Activated CD4-positive, alpha-beta memory T cell treated with anti-CD3 and anti-CD28 coated beads for 36 hours (primary cell): ENCODE data around the gene SMG6. TPM values are rescaled to one million over a fixed set of nuclear protein-coding genes. Genes with fewer than 3 reads are reported as not detected.
"Not testable (repeated sequence)": the region's sequence is repeated elsewhere in the genome, so short reads cannot be mapped to it uniquely, and the experiment has no call there.

Experiments used
- CTCF ChIA-PET: fragments of 350-600 bp; sonication (Branson Sonifier 250); formaldehyde crosslinking; loops from one replicate; lab custom pipeline; 2021; ENCODE audit warnings: antibody characterized with exemption, inconsistent platforms; lab: Charles Lee
- POLR2A ChIA-PET: fragments of 350-600 bp; sonication (Branson Sonifier 250); formaldehyde crosslinking; loops from one replicate; lab custom pipeline; 2021; ENCODE audit warnings: antibody characterized with exemption; lab: Charles Lee
- DNase-seq: peaks from one replicate; pipeline ENCODE4 v3.0.0-alpha.2; 2020
- H3K27ac Mint-ChIP-seq: one replicate; pipeline ENCODE4 v1.8.0; 2021; ENCODE audit warnings: mixed read lengths
- H3K27me3 Mint-ChIP-seq: one replicate; pipeline ENCODE4 v1.8.0; 2021; ENCODE audit warnings: mixed read lengths
- H3K36me3 Mint-ChIP-seq: one replicate; pipeline ENCODE4 v1.8.0; 2021; ENCODE audit warnings: mixed read lengths
- H3K4me1 Mint-ChIP-seq: one replicate; pipeline ENCODE4 v1.8.0; 2021; ENCODE audit warnings: low read depth, mixed read lengths
- H3K4me3 Mint-ChIP-seq: one replicate; pipeline ENCODE4 v1.8.0; 2021; ENCODE audit warnings: mild to moderate bottlenecking, mixed read lengths
- H3K9me3 Mint-ChIP-seq: one replicate; pipeline ENCODE4 v1.8.0; 2021; ENCODE audit warnings: mixed read lengths
- intact Hi-C: fragments of 100-400 bp; cut with micrococcal nuclease; formaldehyde crosslinking; loops from one replicate; pipeline ENCODE4 v1.15.1; 2023
- total RNA-seq, 2 experiments: library from RNA; stranded (reverse); gene quantifications; one replicate each; pipeline ENCODE4 v1.2.3, GENCODE V29; 2021

SMG6 gene
- total RNA-seq, 2 experiments from 2014 or later, result 17.2 to 20.3 TPM

DNA sequence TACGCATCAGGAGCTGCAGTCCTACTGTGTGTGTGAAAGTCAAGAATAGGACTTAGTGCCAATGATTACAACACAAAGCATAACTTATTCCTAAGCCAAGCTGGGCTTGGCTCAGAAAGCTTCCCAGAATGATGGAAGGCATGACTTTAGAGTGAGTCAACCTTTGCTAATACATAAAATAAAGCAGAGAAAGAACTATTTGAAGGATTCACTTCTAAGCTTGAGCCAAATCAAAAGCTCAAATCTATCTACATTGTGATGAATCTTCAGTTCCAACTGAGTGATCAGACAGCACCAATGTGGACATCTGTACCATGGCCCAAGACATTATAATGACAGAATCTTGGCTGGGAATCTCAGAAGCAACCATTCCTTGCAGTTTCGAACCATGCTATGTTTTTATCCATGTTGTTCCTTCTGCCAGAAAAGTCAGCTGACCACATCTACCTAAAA lies 41.4 kb downstream of the SMG6 start:
- Mint-ChIP-seq H3K36me3 (peaks cover 27% of the 10 kb centered on the region), H3K27ac (peak overlapping the region; percentile 99), H3K4me1 (peaks cover 89% of the 10 kb centered on the region), H3K27me3 (no peaks in the 10 kb centered on the region), H3K9me3 (no peaks in the 10 kb centered on the region), H3K4me3 (peak overlapping the region; percentile 16)
- ChIA-PET POLR2A (interaction anchor here (0.8 to 2.7 kb wide), 5 partner anchors 8 to 207 kb away, joined by 3 to 12 read pairs (median 4); partner anchors contain the start of gene HIC1), CTCF (interaction anchor here (1.4 to 4.1 kb wide), 4 partner anchors 8 to 207 kb away, joined by 4 to 22 read pairs (median 8); partner anchors contain the start of gene HIC1)
- intact Hi-C loops, result loop anchor here (5.0 to 10.0 kb wide), 2 partner anchors 135 to 547 kb away; partner anchors contain the start of gene TLCD2
- DNase-seq, result no peak

DNA sequence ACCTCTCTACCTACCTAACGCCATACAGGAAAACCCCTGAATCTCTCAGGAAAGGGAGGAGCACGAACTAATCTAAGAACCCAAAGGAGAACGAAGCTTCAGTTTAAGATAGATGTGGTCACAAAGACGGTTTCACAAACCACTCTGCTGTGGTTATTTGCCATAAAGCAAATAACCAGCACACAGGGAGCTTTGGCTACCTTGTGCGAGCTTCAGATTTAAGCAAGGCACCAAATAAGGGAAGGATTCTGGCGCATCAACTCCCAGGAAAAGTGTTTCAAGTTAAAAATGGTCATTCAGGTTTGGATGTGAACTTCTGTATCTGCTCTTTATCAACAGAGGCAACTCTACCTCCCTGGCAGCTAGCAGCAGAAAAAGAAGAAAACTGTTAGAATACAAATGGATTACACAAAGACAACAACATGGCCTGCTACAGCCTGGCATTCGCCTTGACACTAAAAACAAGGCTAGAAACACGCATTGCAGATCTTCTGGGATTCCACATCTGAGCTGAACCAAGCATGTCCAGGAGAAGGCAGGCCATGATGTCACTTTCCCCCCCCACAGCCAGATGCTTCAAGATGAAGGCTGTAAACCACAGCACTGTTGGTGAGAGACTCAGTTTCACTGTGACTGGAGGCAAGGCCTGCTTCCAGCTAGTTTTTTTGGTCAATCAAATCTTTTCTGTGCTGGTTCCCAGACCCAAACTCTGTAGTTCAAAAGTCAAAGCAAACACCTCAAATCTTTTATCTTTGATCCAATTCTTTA lies 43.6 kb downstream of the SMG6 start:
- Mint-ChIP-seq H3K4me1 (peaks cover 72% of the 10 kb centered on the region), H3K9me3 (no peaks in the 10 kb centered on the region), H3K27ac (peak overlapping the region; percentile 93), H3K4me3 (peak overlapping the region; percentile 65), H3K27me3 (no peaks in the 10 kb centered on the region), H3K36me3 (peaks cover 32% of the 10 kb centered on the region)
- ChIA-PET CTCF (interaction anchor here (0.9 to 3.9 kb wide), 7 partner anchors 11 to 205 kb away, joined by 3 to 20 read pairs (median 3); partner anchors contain the start of gene HIC1), POLR2A (interaction anchor here (0.6 to 2.0 kb wide), 11 partner anchors 8 to 206 kb away, joined by 3 to 9 read pairs (median 4); partner anchors contain the start of genes HIC1, SMG6 and SRR)
- intact Hi-C loops, result loop anchor here (5.0 to 10.0 kb wide), 2 partner anchors 137 to 545 kb away; partner anchors contain the start of gene TLCD2
- DNase-seq, result peak; percentile 90

GRCh38 chr17:2258830-2259229 lies 44.8 kb downstream of the SMG6 start:
- Mint-ChIP-seq H3K27ac (peak overlapping the region; percentile 93), H3K4me3 (peak overlapping the region; percentile 65), H3K4me1 (peaks cover 72% of the 10 kb centered on the region), H3K36me3 (peaks cover 36% of the 10 kb centered on the region)
- intact Hi-C loops, DNase-seq, H3K27me3 Mint-ChIP-seq, H3K9me3 Mint-ChIP-seq: not testable (repeated sequence)
- ChIA-PET CTCF (interaction anchor here (1.0 to 3.9 kb wide), 5 partner anchors 12 to 538 kb away, joined by 3 to 20 read pairs (median 4); partner anchors contain the start of gene HIC1), POLR2A (interaction anchor here (1.2 to 2.0 kb wide), 3 partner anchors 11 to 188 kb away, joined by 4 to 5 read pairs (median 4); no protein-coding TSS in a partner anchor)

- peak; percentile 63 for DNase-seq
- intact Hi-C loops, result loop anchor here (1.0 kb wide), 1 partner anchor 9 kb away; no protein-coding TSS in a partner anchor
- no peaks in the 10 kb centered on the region for H3K27me3 Mint-ChIP-seq
- ChIA-PET POLR2A (interaction anchor here (1.0 to 2.8 kb wide), 13 partner anchors 8 to 202 kb away, joined by 3 to 61 read pairs (median 6); partner anchors contain the start of gene HIC1), CTCF (interaction anchor here (0.7 to 3.2 kb wide), 14 partner anchors 8 to 199 kb away, joined by 3 to 41 read pairs (median 5); partner anchors contain the start of gene HIC1)
- H3K4me1 Mint-ChIP-seq, result peaks cover 63% of the 10 kb centered on the region
- peaks cover 3% of the 10 kb centered on the region for H3K9me3 Mint-ChIP-seq
- peak overlapping the region; percentile 53 for H3K4me3 Mint-ChIP-seq
- H3K36me3 Mint-ChIP-seq, result peaks cover 37% of the 10 kb centered on the region
- H3K27ac Mint-ChIP-seq, result peak overlapping the region; percentile 90
Observed at GRCh38 chr17:2253768-2254406, 49.7 kb downstream of the SMG6 start.

DNA sequence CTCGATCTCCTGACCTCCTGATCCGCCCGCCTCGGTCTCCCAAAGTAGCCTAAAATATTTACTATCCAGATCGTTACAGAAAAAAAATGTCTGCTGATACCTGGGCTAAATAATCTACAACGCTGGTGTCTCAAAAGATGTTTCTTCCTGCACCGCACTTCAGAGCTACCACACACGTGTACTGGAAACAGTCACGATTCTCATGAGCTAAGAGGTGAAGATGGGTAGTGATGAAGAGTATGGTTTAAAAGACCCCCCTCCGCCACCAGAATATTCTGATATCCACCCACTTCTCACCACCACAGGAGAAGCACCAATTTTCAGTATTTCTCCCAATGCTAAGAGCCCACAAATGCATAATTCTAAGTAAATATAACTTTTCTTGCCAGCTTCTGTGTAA lies 50.2 kb downstream of the SMG6 start:
- Mint-ChIP-seq H3K27me3 (no peaks in the 10 kb centered on the region), H3K4me3 (peak overlapping the region; percentile 53), H3K9me3 (peaks cover 3% of the 10 kb centered on the region), H3K4me1 (peaks cover 61% of the 10 kb centered on the region), H3K27ac (peak overlapping the region; percentile 90), H3K36me3 (peaks cover 39% of the 10 kb centered on the region)
- intact Hi-C loops, result no loop called here
- DNase-seq, result no peak
- ChIA-PET CTCF (interaction anchor here (0.7 to 3.2 kb wide), 13 partner anchors 9 to 199 kb away, joined by 3 to 41 read pairs (median 5); partner anchors contain the start of gene HIC1), POLR2A (interaction anchor here (1.0 to 2.8 kb wide), 12 partner anchors 8 to 201 kb away, joined by 3 to 61 read pairs (median 6); partner anchors contain the start of gene HIC1)

- POLR2A ChIA-PET, result interaction anchor here (0.8 to 1.5 kb wide), 6 partner anchors 11 to 163 kb away, joined by 3 to 5 read pairs (median 3); partner anchors contain the start of gene TSR1
- H3K4me1 Mint-ChIP-seq, result peaks cover 58% of the 10 kb centered on the region
- peaks cover 33% of the 10 kb centered on the region for H3K36me3 Mint-ChIP-seq
- no peak overlapping the region for H3K27ac Mint-ChIP-seq
- CTCF ChIA-PET, result interaction anchor here (1.0 to 1.4 kb wide), 3 partner anchors 32 to 196 kb away, joined by 3 to 7 read pairs (median 3); partner anchors contain the start of gene HIC1
- H3K4me3 Mint-ChIP-seq, result no peak overlapping the region
- peaks cover 3% of the 10 kb centered on the region for H3K9me3 Mint-ChIP-seq
- H3K27me3 Mint-ChIP-seq, result no peaks in the 10 kb centered on the region
- no peak for DNase-seq
- intact Hi-C loops, result no loop called here
Observed at GRCh38 chr17:2251098-2251497, 52.5 kb downstream of the SMG6 start.

DNA sequence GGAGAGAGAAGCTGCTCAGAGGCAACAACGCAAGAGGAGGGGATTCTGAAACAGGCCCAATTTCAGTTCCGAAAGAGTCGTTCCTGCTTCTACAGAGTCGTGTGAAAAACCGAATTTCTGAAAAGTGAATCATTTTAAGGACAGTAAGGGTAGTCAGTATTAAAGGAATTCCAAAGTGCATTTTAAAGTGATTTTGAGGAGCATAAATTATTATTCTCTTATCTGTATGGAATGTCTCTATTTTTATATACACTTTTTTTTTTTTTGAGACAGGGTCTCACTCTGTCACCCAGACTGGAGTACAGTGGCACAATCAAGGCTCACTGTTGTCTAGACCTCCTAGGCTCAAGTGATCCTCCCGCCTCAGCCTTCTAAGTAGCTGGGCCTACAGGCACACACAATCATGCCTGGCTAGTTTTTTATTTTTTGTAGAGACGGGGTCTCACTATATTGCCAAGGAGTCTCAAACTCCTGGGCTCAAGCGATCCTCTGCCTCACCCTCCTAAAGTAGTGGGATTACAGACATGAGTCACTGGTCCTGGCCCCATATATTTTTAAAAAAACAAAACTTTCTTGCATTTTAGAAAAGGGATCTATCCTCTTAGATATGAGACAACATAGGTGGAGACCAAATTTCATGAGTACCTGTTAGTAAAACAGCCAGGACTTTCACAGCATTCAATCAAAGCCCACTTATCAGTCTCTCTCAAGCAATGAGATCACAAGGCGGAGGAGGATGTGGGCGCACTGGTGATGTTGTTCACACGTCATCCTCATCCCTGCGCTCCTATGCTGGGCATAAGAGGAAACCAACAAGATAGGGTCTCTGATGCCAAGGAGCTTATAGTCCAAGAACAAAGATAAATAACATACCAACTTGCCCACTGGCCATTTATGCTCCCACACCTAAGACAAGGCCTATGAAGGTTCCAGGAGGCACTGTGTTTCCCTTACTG lies 53.2 kb downstream of the SMG6 start:
- Mint-ChIP-seq H3K9me3 (peaks cover 3% of the 10 kb centered on the region), H3K27ac (peak overlapping the region; percentile 63), H3K27me3 (no peaks in the 10 kb centered on the region), H3K4me3 (no peak overlapping the region), H3K4me1 (peaks cover 54% of the 10 kb centered on the region), H3K36me3 (peaks cover 27% of the 10 kb centered on the region)
- peak; percentile 51 for DNase-seq
- intact Hi-C loops, result no loop called here
- ChIA-PET POLR2A (interaction anchor here (0.8 to 1.5 kb wide), 5 partner anchors 12 to 163 kb away, joined by 3 to 5 read pairs (median 3); partner anchors contain the start of gene TSR1), CTCF (interaction anchor here (1.4 kb wide), 2 partner anchors 54 to 196 kb away, joined by 3 to 7 read pairs; partner anchors contain the start of gene HIC1)

- intact Hi-C loops, result no loop called here
- H3K4me3 Mint-ChIP-seq, result no peak overlapping the region
- no peaks in the 10 kb centered on the region for H3K27me3 Mint-ChIP-seq
- POLR2A ChIA-PET, result no interaction called here
- peaks cover 21% of the 10 kb centered on the region for H3K36me3 Mint-ChIP-seq
- H3K4me1 Mint-ChIP-seq, result peaks cover 37% of the 10 kb centered on the region
- CTCF ChIA-PET, result interaction anchor here (1.1 to 4.7 kb wide), 5 partner anchors 12 to 190 kb away, joined by 3 to 288 read pairs (median 20); partner anchors contain the start of gene HIC1
- no peaks in the 10 kb centered on the region for H3K9me3 Mint-ChIP-seq
- DNase-seq, result no peak
- no peak overlapping the region for H3K27ac Mint-ChIP-seq
Observed at GRCh38 chr17:2247005-2247404, 56.6 kb downstream of the SMG6 start.

GRCh38 chr17:2244545-2245525 lies 58.8 kb downstream of the SMG6 start:
- Mint-ChIP-seq H3K4me3 (no peak overlapping the region), H3K27me3 (no peaks in the 10 kb centered on the region), H3K9me3 (no peaks in the 10 kb centered on the region), H3K4me1 (peaks cover 34% of the 10 kb centered on the region), H3K36me3 (peaks cover 25% of the 10 kb centered on the region), H3K27ac (peak overlapping the region; percentile 8)
- peak; percentile 89 for DNase-seq
- intact Hi-C loops, result loop anchor here (1.0 to 5.0 kb wide), 2 partner anchors 37 to 191 kb away; no protein-coding TSS in a partner anchor
- CTCF ChIA-PET, result interaction anchor here (0.6 to 4.7 kb wide), 79 partner anchors 9 to 524 kb away, joined by 3 to 288 read pairs (median 5); partner anchors contain the start of genes HIC1, RTN4RL1, SGSM2 and SMG6
- POLR2A ChIA-PET, result interaction anchor here (0.6 to 2.3 kb wide), 8 partner anchors 9 to 189 kb away, joined by 3 to 41 read pairs (median 4); partner anchors contain the start of gene HIC1
